HepG2 (cell line): ENCODE measurements around the gene SLC9A5. TPM values are rescaled to one million over a fixed set of nuclear protein-coding genes. Genes with fewer than 3 reads are reported as not detected.

Source experiments
- ATAC-seq: fragments of 200-7000 bp; cut with Tn5 transposase; 3 replicates; pipeline ENCODE4 v1.9.1; 2020; ENCODE audit warnings: mild to moderate bottlenecking, moderate library complexity
- Bru-seq: library from RNA; stranded (reverse); fragments of 400-500 nt; gene quantifications from one replicate; lab custom pipeline; 2021; lab: Mats Ljungman, UMichigan
- BruChase-seq, 2 experiments: library from RNA; stranded (reverse); fragments of 400-500 nt; gene quantifications; one replicate each; lab custom pipeline; 2021; lab: Mats Ljungman, UMichigan
- BruUV-seq: library from RNA; stranded (reverse); fragments of 400-500 nt; replicated peaks from 2 replicates; lab custom pipeline; 2021; lab: Mats Ljungman, UMichigan
- CTCF ChIA-PET: fragments of 300-600 bp; formaldehyde crosslinking; extraction: SDS; loops from one replicate; lab custom pipeline; 2021; ENCODE audit warnings: low total read pairs, inconsistent platforms, low intra/inter-chr PET ratio; lab: Yijun Ruan, JAX
- POLR2A ChIA-PET: fragments of 350-600 bp; sonication (Branson Sonifier 250); formaldehyde crosslinking; loops from one replicate; lab custom pipeline; 2020; ENCODE audit warnings: antibody characterized with exemption, inconsistent platforms; lab: Yijun Ruan, JAX
- DNase-seq: peaks from one replicate; pipeline ENCODE4 v3.0.0-alpha.2; 2015; ENCODE audit warnings: low spot score
- FAIRE-seq: peaks from 3 replicates; lab custom pipeline; 2011; peaks lifted over from hg19 to GRCh38; lab: Jason Lieb, UNC
- H2AFZ ChIP-seq: one replicate; pipeline ENCODE4 v1.6.1; 2011; ENCODE audit warnings: low read length, inconsistent platforms
- H3K27ac ChIP-seq: fragments of 300-600 bp; 3 replicates; pipeline ENCODE4 v1.8.0; 2011; ENCODE audit warnings: mixed run types, mild to moderate bottlenecking, mixed read lengths, low read length, inconsistent platforms; ENCODE audit not compliant: insufficient read depth; ENCODE audit errors: extremely low read length
- H3K27me3 ChIP-seq, 2 experiments: fragments of 200-600 bp in 1 of 2; 2 replicates in 1 of 2; 3 replicates in 1 of 2; pipeline versions ENCODE4 v1.6.0 to v1.8.0; 2011; ENCODE audit warnings: low read length in 2 of 2, mild to moderate bottlenecking in 2 of 2, moderate library complexity in 2 of 2, inconsistent platforms in 1 of 2; ENCODE audit not compliant: insufficient read depth in 2 of 2, control insufficient read depth in 1 of 2
- H3K36me3 ChIP-seq, 2 experiments: fragments of 200-600 bp in 1 of 2; replicated peaks in 1 of 2; 2 replicates in 1 of 2; 3 replicates in 1 of 2; pipeline versions ENCODE4 v1.5.1 to v1.8.0; 2011; ENCODE audit warnings: low read length in 2 of 2, inconsistent platforms in 1 of 2; ENCODE audit not compliant: insufficient read depth in 2 of 2, control insufficient read depth in 1 of 2
- H3K4me1 ChIP-seq: 2 replicates; pipeline ENCODE4 v1.5.1; 2012; ENCODE audit warnings: low read length, inconsistent platforms; ENCODE audit not compliant: insufficient read depth
- H3K4me2 ChIP-seq: 2 replicates; pipeline ENCODE4 v1.6.0; 2011; ENCODE audit warnings: low read depth, low read length, inconsistent platforms
- H3K4me3 ChIP-seq, 3 experiments: fragments of 200-600 bp in 1 of 3; sonication (generic), shearing (Covaris generic) in 1 of 3; replicated peaks in 1 of 3; 2 replicates each; pipeline ENCODE4 v1.5.1; 2011 to 2016; ENCODE audit warnings: low read length in 3 of 3, inconsistent platforms in 2 of 3, low read depth in 2 of 3, mild to moderate bottlenecking in 2 of 3, control low read depth in 1 of 3, mixed read lengths in 1 of 3; ENCODE audit not compliant: insufficient read depth in 1 of 3
- H3K79me2 ChIP-seq: one replicate; pipeline ENCODE4 v1.6.1; 2011; ENCODE audit warnings: low read length, inconsistent platforms; ENCODE audit not compliant: insufficient read depth
- H3K9ac ChIP-seq: 2 replicates; pipeline ENCODE4 v1.6.0; 2011; ENCODE audit warnings: mild to moderate bottlenecking, low read depth, low read length, inconsistent platforms; ENCODE audit not compliant: insufficient read depth
- H3K9me3 ChIP-seq: 2 replicates; pipeline ENCODE4 v1.5.1; 2012; ENCODE audit warnings: mild to moderate bottlenecking, low read length
- H4K20me1 ChIP-seq: 2 replicates; pipeline ENCODE4 v1.6.0; 2011; ENCODE audit warnings: inconsistent platforms, mild to moderate bottlenecking, low read length, moderate library complexity; ENCODE audit not compliant: insufficient read depth
- EHMT2 ChIP-seq: fragments of 200-600 bp; sonication (generic); IDR thresholded peaks from 2 replicates; pipeline ENCODE4 v1.7.0; 2017; ENCODE audit warnings: antibody characterized with exemption, low read depth, low read length, borderline replicate concordance
- JDP2 ChIP-seq: sonication (generic); formaldehyde crosslinking; IDR thresholded peaks from 2 replicates; pipeline ENCODE4 v1.8.1; 2022; ENCODE audit warnings: missing genetic modification reagents, borderline replicate concordance
- KLF13 ChIP-seq: sonication (generic); formaldehyde crosslinking; IDR thresholded peaks from 2 replicates; pipeline ENCODE4 v1.4.0; 2020; ENCODE audit warnings: mild to moderate bottlenecking, missing genetic modification reagents
- MAZ ChIP-seq, 2 experiments: sonication (generic) in 1 of 2; formaldehyde crosslinking in 1 of 2; IDR thresholded peaks; 2 replicates each; pipeline versions ENCODE4 v1.5.0 to v1.6.1; 2012 to 2020; ENCODE audit warnings: low read depth in 2 of 2, mild to moderate bottlenecking in 2 of 2, borderline replicate concordance in 1 of 2, improper control_type of control experiment in 1 of 2, low read length in 1 of 2, missing genetic modification reagents in 1 of 2, moderate library complexity in 1 of 2
- ZNF558 ChIP-seq: sonication (generic); formaldehyde crosslinking; IDR thresholded peaks from 2 replicates; pipeline ENCODE4 v1.9.0; 2022; ENCODE audit warnings: mild to moderate bottlenecking, missing genetic modification reagents, borderline replicate concordance
- ZNF749 ChIP-seq: sonication (generic); formaldehyde crosslinking; IDR thresholded peaks from 2 replicates; pipeline ENCODE4 v1.8.0; 2022; ENCODE audit warnings: mild to moderate bottlenecking, missing genetic modification reagents, moderate library complexity, borderline replicate concordance
- ZSCAN29 ChIP-seq: sonication (generic); formaldehyde crosslinking; conservative IDR thresholded peaks from 2 replicates; pipeline ENCODE4 v1.4.0; 2020; ENCODE audit warnings: mild to moderate bottlenecking, missing genetic modification reagents
- WGBS: methylation state at CpG from one replicate; pipeline ENCODE4 v1.1.6; 2017; ENCODE audit warnings: low lambda C conversion rate; 5-methylcytosine and 5-hydroxymethylcytosine counted together
- in situ Hi-C: cut with HindIII; loops from 2 replicates; pipeline ENCODE4 v1.10.0; 2017; ENCODE audit warnings: low pct_unique_long_range_greater_than_20kb; ENCODE audit not compliant: extremely low pct_ligation_motif_present
- intact Hi-C: fragments of 100-400 bp; cut with micrococcal nuclease; formaldehyde crosslinking; loops from one replicate; pipeline ENCODE4 v1.10.0; 2022; ENCODE audit not compliant: unreplicated experiment
- long read RNA-seq, 2 experiments: library from RNA in 1 of 2; library from polyadenylated mRNA in 1 of 2; stranded (forward) in 1 of 2; unstranded in 1 of 2; transcript quantifications; one replicate each; pipeline ENCODE4 v2.0.0, GENCODE V29; 2019 to 2022
- polyA minus RNA-seq, 3 experiments: library from RNA; depleted of rRNA, polyadenylated mRNA; stranded (reverse); fragments of >200 nt; gene quantifications; 2 replicates each; pipeline ENCODE4 v1.2.3, GENCODE V29; 2011; ENCODE audit warnings: low replicate concordance in 1 of 3
- polyA plus RNA-seq, 8 experiments: library from polyadenylated mRNA; depleted of rRNA in 3 of 8; stranded (reverse) in 7 of 8; unstranded in 1 of 8; fragments of >200 nt; fragmentation: Illumina TruSeq in 4 of 8; extraction: Trizol in 4 of 8; gene quantifications; 2 replicates each; pipeline versions ENCODE4 v1.2.1 to v1.2.3, GENCODE V29; 2011 to 2016; ENCODE audit warnings: low read depth in 4 of 8, missing spikeins in 1 of 8, mixed read lengths in 1 of 8; ENCODE audit not compliant: insufficient read depth in 1 of 8
- total RNA-seq, 5 experiments: library from RNA; depleted of rRNA; stranded (reverse); fragments of >200 nt; fragmentation: Illumina TruSeq; extraction: Trizol; gene quantifications; 2 replicates each; pipeline ENCODE4 v1.2.3, GENCODE V29; 2016; ENCODE audit warnings: low read depth in 1 of 5
- TF ChIP-seq, protein P1 (sequence below): sonication (generic); formaldehyde crosslinking; IDR thresholded peaks from 2 replicates; pipeline ENCODE4 v1.4.0; 2020; ENCODE audit warnings: mild to moderate bottlenecking, missing genetic modification reagents
- TF ChIP-seq, protein P2 (sequence below): sonication (generic); formaldehyde crosslinking; IDR thresholded peaks from 2 replicates; pipeline ENCODE4 v1.5.0; 2020; ENCODE audit warnings: missing genetic modification reagents

Gene SLC9A5, protein sequence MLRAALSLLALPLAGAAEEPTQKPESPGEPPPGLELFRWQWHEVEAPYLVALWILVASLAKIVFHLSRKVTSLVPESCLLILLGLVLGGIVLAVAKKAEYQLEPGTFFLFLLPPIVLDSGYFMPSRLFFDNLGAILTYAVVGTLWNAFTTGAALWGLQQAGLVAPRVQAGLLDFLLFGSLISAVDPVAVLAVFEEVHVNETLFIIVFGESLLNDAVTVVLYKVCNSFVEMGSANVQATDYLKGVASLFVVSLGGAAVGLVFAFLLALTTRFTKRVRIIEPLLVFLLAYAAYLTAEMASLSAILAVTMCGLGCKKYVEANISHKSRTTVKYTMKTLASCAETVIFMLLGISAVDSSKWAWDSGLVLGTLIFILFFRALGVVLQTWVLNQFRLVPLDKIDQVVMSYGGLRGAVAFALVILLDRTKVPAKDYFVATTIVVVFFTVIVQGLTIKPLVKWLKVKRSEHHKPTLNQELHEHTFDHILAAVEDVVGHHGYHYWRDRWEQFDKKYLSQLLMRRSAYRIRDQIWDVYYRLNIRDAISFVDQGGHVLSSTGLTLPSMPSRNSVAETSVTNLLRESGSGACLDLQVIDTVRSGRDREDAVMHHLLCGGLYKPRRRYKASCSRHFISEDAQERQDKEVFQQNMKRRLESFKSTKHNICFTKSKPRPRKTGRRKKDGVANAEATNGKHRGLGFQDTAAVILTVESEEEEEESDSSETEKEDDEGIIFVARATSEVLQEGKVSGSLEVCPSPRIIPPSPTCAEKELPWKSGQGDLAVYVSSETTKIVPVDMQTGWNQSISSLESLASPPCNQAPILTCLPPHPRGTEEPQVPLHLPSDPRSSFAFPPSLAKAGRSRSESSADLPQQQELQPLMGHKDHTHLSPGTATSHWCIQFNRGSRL
- total RNA-seq (2016; rRNA removed; fragmentation: Illumina TruSeq; extraction: Trizol): 0.15 and 0.58 TPM in 2 replicates
- 0.26 and 0.71 TPM in 2 replicates for total RNA-seq (2016; cell fraction: cytosol; rRNA removed; fragmentation: Illumina TruSeq; extraction: Trizol; ENCODE audit: low read depth)
- total RNA-seq (2016; cell fraction: insoluble cytoplasmic fraction; rRNA removed; fragmentation: Illumina TruSeq; extraction: Trizol): 0.13 and 0.69 TPM in 2 replicates
- 0.21 and 0.46 TPM in 2 replicates for total RNA-seq (2016; cell fraction: membrane; rRNA removed; fragmentation: Illumina TruSeq; extraction: Trizol)
- 0.81 and 1.1 TPM in 2 replicates for total RNA-seq (2016; cell fraction: nucleus; rRNA removed; fragmentation: Illumina TruSeq; extraction: Trizol)
- polyA plus RNA-seq (2011; rRNA removed): 1.4 and 1.5 TPM in 2 replicates
- 0.54 and 0.66 TPM in 2 replicates for polyA plus RNA-seq (2011; cell fraction: cytosol; rRNA removed)
- 11.5 and 16.1 TPM in 2 replicates for polyA plus RNA-seq (2011; cell fraction: nucleus; rRNA removed)
- polyA plus RNA-seq (2012): 0.86 and 0.88 TPM in 2 replicates
- polyA plus RNA-seq (2016; cell fraction: cytosol; fragmentation: Illumina TruSeq; extraction: Trizol; ENCODE audit: low read depth): 0.06 and 0.33 TPM in 2 replicates
- polyA plus RNA-seq (2016; cell fraction: insoluble cytoplasmic fraction; fragmentation: Illumina TruSeq; extraction: Trizol; ENCODE audit: low read depth): 0.11 and 0.30 TPM in 2 replicates
- polyA plus RNA-seq (2016; cell fraction: membrane; fragmentation: Illumina TruSeq; extraction: Trizol; ENCODE audit: low read depth): 0.14 and 0.19 TPM in 2 replicates
- 1.8 and 2.8 TPM in 2 replicates for polyA plus RNA-seq (2016; cell fraction: nucleus; fragmentation: Illumina TruSeq; extraction: Trizol; ENCODE audit: insufficient read depth, low read depth)
- 0.80 and 1.8 TPM in 2 replicates for polyA minus RNA-seq (2011; rRNA and poly(A)+ RNA removed; ENCODE audit: low replicate concordance)
- 0.20 TPM in 1 of 2 replicates, not detected in the other for polyA minus RNA-seq (2011; cell fraction: cytosol; rRNA and poly(A)+ RNA removed)
- 1.7 and 2.5 TPM in 2 replicates for polyA minus RNA-seq (2011; cell fraction: nucleus; rRNA and poly(A)+ RNA removed)
- percentile 33 among the genes with signal in this experiment for Bru-seq, nascent RNA
- percentile 33 among the genes with signal in this experiment for BruChase-seq, experiment 1, labeled RNA remaining after a 6-hour chase
- BruChase-seq, experiment 2, labeled RNA remaining after a 2-hour chase: percentile 32 among the genes with signal in this experiment
- long read RNA-seq, experiment 1, partial matches to known transcripts: 0 of 2 reads
- long read RNA-seq, experiment 1, other reads (novel, unspliced or antisense): 2 of 2 reads
- long read RNA-seq, experiment 2, partial matches to known transcripts: 1 of 2 reads
- long read RNA-seq, experiment 2, other reads (novel, unspliced or antisense): 1 of 2 reads

DNA sequence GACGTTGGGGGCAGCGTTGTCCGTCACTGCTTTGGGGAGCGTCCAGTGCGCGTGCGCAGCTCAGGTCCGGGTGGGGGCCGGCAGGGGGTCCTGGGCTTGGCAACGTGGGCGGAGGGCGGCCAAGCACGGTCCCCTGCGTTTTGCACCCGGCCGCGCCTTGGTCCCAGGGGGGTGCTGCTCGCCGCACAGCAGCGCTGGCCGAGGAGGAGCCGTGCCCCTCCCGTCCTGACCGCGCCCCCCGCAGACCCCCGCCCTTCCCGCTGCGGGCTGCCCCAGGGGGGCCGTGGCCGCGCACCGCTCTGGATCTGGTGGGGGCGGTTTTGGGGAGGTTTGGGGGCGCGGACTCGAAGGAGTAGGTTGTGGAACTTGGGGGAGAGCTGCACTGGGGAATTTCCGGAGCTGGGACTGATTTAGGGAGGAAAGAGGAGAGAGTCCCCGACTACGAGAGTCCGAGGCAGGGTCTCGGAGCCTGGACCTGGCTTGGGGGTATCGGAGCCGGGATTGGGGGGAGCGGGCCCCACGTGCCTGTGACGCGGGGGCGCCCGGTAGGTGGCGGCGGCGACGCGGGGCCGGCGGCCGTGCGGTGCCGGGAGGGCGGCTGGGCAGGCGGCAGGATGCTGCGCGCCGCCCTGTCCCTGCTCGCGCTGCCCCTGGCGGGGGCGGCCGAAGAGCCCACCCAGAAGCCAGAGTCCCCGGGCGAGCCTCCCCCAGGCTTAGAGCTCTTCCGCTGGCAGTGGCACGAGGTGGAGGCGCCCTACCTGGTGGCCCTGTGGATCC, at the start of gene SLC9A5:
Gene SLC9A5, plus strand, starts transcription at position 579 of the 777 bp plus-strand sequence. Its CDS starts 36 bp downstream, at position 615.
- WGBS: 2% methylated on average over 23 of the region's 75 CpGs
- TF ChIP-seq JDP2: no peak
- no peak for TF ChIP-seq EHMT2
- no peak for TF ChIP-seq ZSCAN29 (CRISPR knock-in tag)
- TF ChIP-seq ZNF749 (CRISPR knock-in tag): no peak
- TF ChIP-seq, protein P1, sequence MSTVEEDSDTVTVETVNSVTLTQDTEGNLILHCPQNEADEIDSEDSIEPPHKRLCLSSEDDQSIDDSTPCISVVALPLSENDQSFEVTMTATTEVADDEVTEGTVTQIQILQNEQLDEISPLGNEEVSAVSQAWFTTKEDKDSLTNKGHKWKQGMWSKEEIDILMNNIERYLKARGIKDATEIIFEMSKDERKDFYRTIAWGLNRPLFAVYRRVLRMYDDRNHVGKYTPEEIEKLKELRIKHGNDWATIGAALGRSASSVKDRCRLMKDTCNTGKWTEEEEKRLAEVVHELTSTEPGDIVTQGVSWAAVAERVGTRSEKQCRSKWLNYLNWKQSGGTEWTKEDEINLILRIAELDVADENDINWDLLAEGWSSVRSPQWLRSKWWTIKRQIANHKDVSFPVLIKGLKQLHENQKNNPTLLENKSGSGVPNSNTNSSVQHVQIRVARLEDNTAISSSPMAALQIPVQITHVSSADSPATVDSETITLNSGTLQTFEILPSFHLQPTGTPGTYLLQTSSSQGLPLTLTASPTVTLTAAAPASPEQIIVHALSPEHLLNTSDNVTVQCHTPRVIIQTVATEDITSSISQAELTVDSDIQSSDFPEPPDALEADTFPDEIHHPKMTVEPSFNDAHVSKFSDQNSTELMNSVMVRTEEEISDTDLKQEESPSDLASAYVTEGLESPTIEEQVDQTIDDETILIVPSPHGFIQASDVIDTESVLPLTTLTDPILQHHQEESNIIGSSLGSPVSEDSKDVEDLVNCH (CRISPR knock-in tag): 0 out of 2 replicates have a peak, but pooled peaks have one; percentile 6
- TF ChIP-seq MAZ (IDR thresholded peaks at IDR 0.05; ENCODE audit: borderline replicate concordance, low read depth, low read length): no peak
- no peak for TF ChIP-seq MAZ (CRISPR knock-in tag; IDR thresholded peaks at IDR 0.05; ENCODE audit: low read depth)
- TF ChIP-seq ZNF558: peak; percentile 57; the same call in 1 of the 2 replicates
- TF ChIP-seq, protein P2, sequence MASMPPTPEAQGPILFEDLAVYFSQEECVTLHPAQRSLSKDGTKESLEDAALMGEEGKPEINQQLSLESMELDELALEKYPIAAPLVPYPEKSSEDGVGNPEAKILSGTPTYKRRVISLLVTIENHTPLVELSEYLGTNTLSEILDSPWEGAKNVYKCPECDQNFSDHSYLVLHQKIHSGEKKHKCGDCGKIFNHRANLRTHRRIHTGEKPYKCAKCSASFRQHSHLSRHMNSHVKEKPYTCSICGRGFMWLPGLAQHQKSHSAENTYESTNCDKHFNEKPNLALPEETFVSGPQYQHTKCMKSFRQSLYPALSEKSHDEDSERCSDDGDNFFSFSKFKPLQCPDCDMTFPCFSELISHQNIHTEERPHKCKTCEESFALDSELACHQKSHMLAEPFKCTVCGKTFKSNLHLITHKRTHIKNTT (CRISPR knock-in tag): no peak
- 0 out of 2 replicates have a peak, but pooled peaks have one; percentile 24 for TF ChIP-seq KLF13 (CRISPR knock-in tag)

More for the DNA sequence above, at the start of gene SLC9A5:
- Histone ChIP-seq H3K27me3 (peaks cover 0 to 22% of the 10 kb centered on the region in 2 experiments; a peak in 3 of 5 replicates), H3K79me2 (no peaks in the 10 kb centered on the region), H3K27ac (no peak within 1 kb of the TSS), H3K36me3 (peaks cover 0 to 2% of the 10 kb centered on the region in 2 experiments; a peak in 1 of 5 replicates), H3K4me1 (peaks cover 56% of the 10 kb centered on the region), H3K4me2 (peak within 1 kb of the TSS; percentile 97), H2AFZ (peak within 1 kb of the TSS; percentile 50), H3K9me3 (no peaks in the 10 kb centered on the region), H3K9ac (peak within 1 kb of the TSS; percentile 53; the same call in 1 of the 2 replicates), H4K20me1 (no peaks in the 10 kb centered on the region), H3K4me3 (peak within 1 kb of the TSS; percentile 59 to 85 (median 63))
- peak; percentile 11 for ATAC-seq
- POLR2A ChIA-PET: interaction anchor here (1.2 to 6.1 kb wide), 6 partner anchors 13 to 56 kb away, joined by 3 to 71 read pairs (median 10); partner anchors contain the start of gene TMEM208
- no peak for DNase-seq
- CTCF ChIA-PET: no interaction called here
- intact Hi-C loops: no loop called here
- no peak for FAIRE-seq
- in situ Hi-C loops: no loop called here
- no TSS peak for BruUV-seq
